Neural cell (in vitro differentiated cells): ENCODE measurements around the gene PTPRQ. TPM values are rescaled to one million over a fixed set of nuclear protein-coding genes. Genes with fewer than 3 reads are reported as not detected.

Experiments
- H2AFZ ChIP-seq: fragments of 200-600, 300-800 bp; sonication (generic), shearing (Covaris generic); 2 replicates; pipeline ENCODE4 v1.6.0; 2014; ENCODE audit warnings: low read depth, mild to moderate bottlenecking, antibody characterized with exemption, low read length, moderate library complexity
- H3F3A ChIP-seq: fragments of 200-600 bp; shearing (Covaris generic); 2 replicates; pipeline ENCODE4 v1.6.1; 2016; ENCODE audit warnings: mild to moderate bottlenecking, moderate library complexity, mixed read lengths, antibody characterized with exemption, low read length; ENCODE audit not compliant: insufficient read depth, poor library complexity, severe bottlenecking
- H3K27ac ChIP-seq: fragments of 200-600, 300-800 bp; sonication (generic), shearing (Covaris generic); 2 replicates; pipeline ENCODE4 v1.5.1; 2014; ENCODE audit warnings: mild to moderate bottlenecking, low read length, moderate library complexity
- H3K27me3 ChIP-seq: fragments of 300-800, 200-600 bp; sonication (generic), shearing (Covaris generic); 2 replicates; pipeline ENCODE4 v1.6.0; 2014; ENCODE audit warnings: mild to moderate bottlenecking, low read depth, low read length, moderate library complexity; ENCODE audit not compliant: insufficient read depth
- H3K36me3 ChIP-seq: fragments of 300-800, 200-600 bp; sonication (generic), shearing (Covaris generic); 2 replicates; pipeline ENCODE4 v1.5.1; 2014; ENCODE audit warnings: mild to moderate bottlenecking, antibody characterized with exemption, low read length, moderate library complexity; ENCODE audit not compliant: insufficient read depth
- H3K4me2 ChIP-seq: fragments of 300-800, 200-600 bp; sonication (generic), shearing (Covaris generic); 2 replicates; pipeline ENCODE4 v1.6.0; 2014; ENCODE audit warnings: mild to moderate bottlenecking, low read length
- H3K4me3 ChIP-seq: fragments of 300-800, 200-600 bp; sonication (generic), shearing (Covaris generic); 2 replicates; pipeline ENCODE4 v1.5.1; 2014; ENCODE audit warnings: mild to moderate bottlenecking, low read length, moderate library complexity
- H3K79me2 ChIP-seq: fragments of 200-600 bp; shearing (Covaris generic); replicated peaks from 2 replicates; pipeline ENCODE4 v1.6.0; 2014; ENCODE audit warnings: mild to moderate bottlenecking, low read length, moderate library complexity; ENCODE audit not compliant: insufficient read depth
- H3K9ac ChIP-seq: fragments of 300-800, 200-600 bp; sonication (generic), shearing (Covaris generic); 2 replicates; pipeline ENCODE4 v1.6.1; 2016; ENCODE audit warnings: mild to moderate bottlenecking, low read length, mixed read lengths
- H3K9me2 ChIP-seq: fragments of 200-600 bp; shearing (Covaris generic); 2 replicates; pipeline ENCODE4 v1.6.1; 2016; ENCODE audit warnings: mild to moderate bottlenecking, low read length, mixed read lengths; ENCODE audit not compliant: insufficient read depth
- H3K9me3 ChIP-seq: fragments of 200-600, 300-800 bp; sonication (generic), shearing (Covaris generic); 2 replicates; pipeline ENCODE4 v1.6.1; 2016; ENCODE audit warnings: mild to moderate bottlenecking, mixed run types, low read length, moderate library complexity, mixed read lengths
- H4K20me1 ChIP-seq: fragments of 200-600 bp; shearing (Covaris generic); 2 replicates; pipeline ENCODE4 v1.6.1; 2016; ENCODE audit warnings: mild to moderate bottlenecking, mixed run types; ENCODE audit not compliant: insufficient read depth
- CTCF ChIP-seq: fragments of 450-650 bp; IDR thresholded peaks from 2 replicates; pipeline ENCODE4 v1.5.1; 2014; ENCODE audit warnings: antibody characterized with exemption, mild to moderate bottlenecking, moderate library complexity; ENCODE audit not compliant: poor library complexity, severe bottlenecking
- EP300 ChIP-seq: fragments of 450-650 bp; conservative IDR thresholded peaks from 2 replicates; pipeline ENCODE4 v1.6.1; 2014; ENCODE audit warnings: antibody characterized with exemption, mild to moderate bottlenecking, moderate library complexity; ENCODE audit not compliant: poor library complexity, severe bottlenecking
- EZH2 ChIP-seq: fragments of 200-600, 300-800 bp; shearing (Covaris generic), sonication (generic); IDR thresholded peaks from 2 replicates; pipeline ENCODE4 v1.6.1; 2014; ENCODE audit warnings: antibody characterized with exemption, low read length, borderline replicate concordance, mild to moderate bottlenecking; ENCODE audit not compliant: insufficient read depth, poor library complexity, severe bottlenecking
- MXI1 ChIP-seq: fragments of 450-650 bp; conservative IDR thresholded peaks from 2 replicates; pipeline ENCODE4 v1.6.1; 2014; ENCODE audit warnings: antibody characterized with exemption, mild to moderate bottlenecking; ENCODE audit not compliant: poor library complexity, severe bottlenecking
- POLR2AphosphoS5 ChIP-seq: IDR thresholded peaks from 2 replicates; pipeline ENCODE4 v1.6.1; 2012
- RAD21 ChIP-seq: fragments of 450-650 bp; conservative IDR thresholded peaks from 2 replicates; pipeline ENCODE4 v1.6.1; 2014; ENCODE audit warnings: antibody characterized with exemption, mild to moderate bottlenecking, moderate library complexity
- REST ChIP-seq: IDR thresholded peaks from 2 replicates; pipeline ENCODE4 v1.6.1; 2012; ENCODE audit warnings: borderline replicate concordance
- SMC3 ChIP-seq: fragments of 450-650 bp; conservative IDR thresholded peaks from 2 replicates; pipeline ENCODE4 v1.6.1; 2014; ENCODE audit warnings: antibody characterized with exemption, mild to moderate bottlenecking, moderate library complexity; ENCODE audit not compliant: poor library complexity
- TAF1 ChIP-seq: IDR thresholded peaks from 2 replicates; pipeline ENCODE4 v1.6.1; 2012; ENCODE audit warnings: low read depth
- polyA plus RNA-seq: library from polyadenylated mRNA; depleted of rRNA; stranded (reverse); fragments of >200 nt; gene quantifications from 2 replicates; pipeline ENCODE4 v1.2.3, GENCODE V29; 2014

Gene PTPRQ
- polyA plus RNA-seq, 1 donor from 2014 or later = not detected

GRCh38 chr12:80709811-80710726 lies 266.0 kb downstream of the PTPRQ start:
- no peak overlapping the region for H2AFZ ChIP-seq

More at GRCh38 chr12:80709811-80710726, 266.0 kb downstream of the PTPRQ start:
- Histone ChIP-seq H3K27ac (no peak overlapping the region), H3K4me2 (no peak overlapping the region), H3K9me3 (no peaks in the 10 kb centered on the region), H3K4me3 (no peak overlapping the region), H3K27me3 (peaks cover 50% of the 10 kb centered on the region), H3K79me2 (no peaks in the 10 kb centered on the region), H3K9ac (no peak overlapping the region), H3K9me2 (no peaks in the 10 kb centered on the region), H3K36me3 (no peaks in the 10 kb centered on the region), H4K20me1 (no peaks in the 10 kb centered on the region), H3F3A (no peaks in the 10 kb centered on the region)
- TF ChIP-seq EZH2 (no peak), TAF1 (no peak), RAD21 (no peak), CTCF (no peak), REST (no peak), EP300 (no peak), MXI1 (no peak), POLR2AphosphoS5 (no peak), SMC3 (no peak)
